Mesendoderm (in vitro differentiated cells): ENCODE data around the gene MYL6.

ENCODE experiments used
- DNase-seq: peaks from one replicate; pipeline ENCODE4 v3.0.0; 2013
- H2AK5ac ChIP-seq: 2 replicates; pipeline ENCODE4 v1.6.1; 2013; ENCODE audit warnings: low read length, inconsistent platforms
- H2BK120ac ChIP-seq: 2 replicates; pipeline ENCODE4 v1.6.1; 2013; ENCODE audit warnings: low read depth, mild to moderate bottlenecking, low read length, moderate library complexity, mixed read lengths
- H2BK15ac ChIP-seq: replicated peaks from 2 replicates; pipeline ENCODE4 v1.6.1; 2013; ENCODE audit warnings: low read depth, mild to moderate bottlenecking, moderate library complexity
- H2BK5ac ChIP-seq: 2 replicates; pipeline ENCODE4 v1.6.1; 2013; ENCODE audit warnings: low read length, inconsistent platforms
- H3K18ac ChIP-seq: 2 replicates; pipeline ENCODE4 v1.6.1; 2013; ENCODE audit warnings: mild to moderate bottlenecking, low read length, mixed read lengths
- H3K23ac ChIP-seq: one replicate; pipeline ENCODE4 v1.6.1; 2013; ENCODE audit warnings: low read length
- H3K27ac ChIP-seq: 2 replicates; pipeline ENCODE4 v1.5.1; 2013; ENCODE audit warnings: low read depth, mild to moderate bottlenecking, inconsistent platforms, low read length, moderate library complexity
- H3K27me3 ChIP-seq: 2 replicates; pipeline ENCODE4 v1.6.1; 2013; ENCODE audit warnings: low read length, control low read depth, mild to moderate bottlenecking, inconsistent platforms; ENCODE audit not compliant: insufficient read depth, poor library complexity
- H3K36me3 ChIP-seq: 2 replicates; pipeline ENCODE4 v1.6.1; 2013; ENCODE audit warnings: low read length, inconsistent platforms; ENCODE audit not compliant: control insufficient read depth, insufficient read depth
- H3K4ac ChIP-seq: one replicate; pipeline ENCODE4 v1.6.1; 2013; ENCODE audit warnings: low read depth, mild to moderate bottlenecking, low read length, moderate library complexity
- H3K4me1 ChIP-seq: 2 replicates; pipeline ENCODE4 v1.6.1; 2013; ENCODE audit warnings: low read depth, low read length, inconsistent platforms; ENCODE audit not compliant: control insufficient read depth
- H3K4me2 ChIP-seq: 2 replicates; pipeline ENCODE4 v1.6.1; 2013; ENCODE audit warnings: low read length
- H3K4me3 ChIP-seq: 2 replicates; pipeline ENCODE4 v1.5.1; 2013; ENCODE audit warnings: mild to moderate bottlenecking, low read length
- H3K56ac ChIP-seq: one replicate; pipeline ENCODE4 v1.6.1; 2013; ENCODE audit warnings: low read length
- H3K79me1 ChIP-seq: 2 replicates; pipeline ENCODE4 v1.6.1; 2013; ENCODE audit warnings: low read length, inconsistent platforms
- H3K79me2 ChIP-seq: 2 replicates; pipeline ENCODE4 v1.6.1; 2013; ENCODE audit warnings: mild to moderate bottlenecking, low read length; ENCODE audit not compliant: control insufficient read depth, insufficient read depth
- H3K9ac ChIP-seq: 2 replicates; pipeline ENCODE4 v1.6.1; 2013; ENCODE audit warnings: low read length, inconsistent platforms
- H4K5ac ChIP-seq: one replicate; pipeline ENCODE4 v1.6.1; 2013; ENCODE audit warnings: low read length
- H4K8ac ChIP-seq: one replicate; pipeline ENCODE4 v1.6.1; 2013; ENCODE audit warnings: low read depth, mild to moderate bottlenecking, control low read depth, low read length, moderate library complexity
- WGBS: extraction: QIAGEN DNeasy Blood & Tissue Kit; methylation state at CpG from one replicate; pipeline ENCODE4 v1.1.7; 2013; ENCODE audit warnings: low lambda C conversion rate, missing lambda C conversion rate; ENCODE audit not compliant: insufficient coverage; ENCODE audit errors: extremely low coverage; 5-methylcytosine and 5-hydroxymethylcytosine counted together

Gene MYL6

GRCh38 chr12:56134897-56135296, 23.3 kb upstream of the MYL6 start:
- Histone ChIP-seq H3K4me2 (no peak overlapping the region), H3K23ac (no peak overlapping the region), H3K79me1 (peaks cover 4% of the 10 kb centered on the region), H3K27me3 (no peaks in the 10 kb centered on the region), H2BK15ac (no peak overlapping the region), H3K18ac (no peak overlapping the region), H3K4ac (no peak overlapping the region), H3K79me2 (no peaks in the 10 kb centered on the region), H2AK5ac (no peak overlapping the region), H3K4me1 (no peaks in the 10 kb centered on the region), H2BK120ac (no peak overlapping the region), H3K56ac (no peak overlapping the region), H3K4me3 (no peak overlapping the region), H2BK5ac (no peak overlapping the region), H3K27ac (no peak overlapping the region), H3K9ac (no peak overlapping the region), H4K8ac (no peak overlapping the region), H3K36me3 (peaks cover 21% of the 10 kb centered on the region), H4K5ac (no peak overlapping the region)
- no peak for DNase-seq
- no CpG with 5 or more reads among the region's 6 CpGs for WGBS

DNA sequence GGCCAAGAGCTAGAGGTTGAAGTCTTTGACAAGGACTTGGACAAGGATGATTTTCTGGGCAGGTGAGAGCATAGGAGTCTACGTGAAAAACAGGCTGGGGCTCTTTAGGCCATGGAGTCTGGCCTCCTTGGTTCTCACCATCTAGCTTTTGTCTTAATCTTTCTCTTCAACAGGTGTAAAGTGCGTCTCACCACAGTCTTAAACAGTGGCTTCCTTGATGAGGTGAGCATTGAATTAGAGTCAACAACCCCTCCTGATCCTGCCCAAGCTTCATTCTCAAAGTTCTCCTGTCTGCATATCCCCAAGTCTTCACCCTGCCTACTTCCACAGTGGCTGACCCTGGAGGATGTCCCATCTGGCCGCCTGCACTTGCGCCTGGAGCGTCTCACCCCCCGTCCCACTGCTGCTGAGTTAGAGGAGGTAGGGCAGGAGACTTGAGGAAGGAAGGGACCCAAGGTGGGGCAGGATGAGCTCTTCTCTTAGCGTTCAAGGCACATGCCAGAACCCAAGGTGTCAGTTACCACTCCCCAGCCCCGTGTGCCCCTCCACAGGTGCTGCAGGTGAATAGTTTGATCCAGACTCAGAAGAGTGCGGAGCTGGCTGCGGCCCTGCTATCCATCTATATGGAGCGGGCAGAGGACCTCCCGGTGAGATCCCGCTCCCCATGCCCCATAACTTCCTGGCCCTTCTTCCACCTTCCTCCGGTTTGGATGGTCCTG, 20.1 kb upstream of the MYL6 start:
- Histone ChIP-seq H3K4me3 (no peak overlapping the region), H2BK5ac (no peak overlapping the region), H2BK120ac (no peak overlapping the region), H3K79me2 (no peaks in the 10 kb centered on the region), H3K79me1 (no peaks in the 10 kb centered on the region), H3K56ac (no peak overlapping the region), H3K9ac (no peak overlapping the region), H3K4me2 (no peak overlapping the region), H3K23ac (no peak overlapping the region), H3K36me3 (peaks cover 26% of the 10 kb centered on the region), H4K5ac (no peak overlapping the region), H3K18ac (no peak overlapping the region), H3K4me1 (no peaks in the 10 kb centered on the region), H3K4ac (no peak overlapping the region), H2BK15ac (no peak overlapping the region), H2AK5ac (no peak overlapping the region), H3K27ac (no peak overlapping the region), H4K8ac (no peak overlapping the region), H3K27me3 (no peaks in the 10 kb centered on the region)
- DNase-seq, result no peak
- no CpG with 5 or more reads among the region's 14 CpGs for WGBS

DNA sequence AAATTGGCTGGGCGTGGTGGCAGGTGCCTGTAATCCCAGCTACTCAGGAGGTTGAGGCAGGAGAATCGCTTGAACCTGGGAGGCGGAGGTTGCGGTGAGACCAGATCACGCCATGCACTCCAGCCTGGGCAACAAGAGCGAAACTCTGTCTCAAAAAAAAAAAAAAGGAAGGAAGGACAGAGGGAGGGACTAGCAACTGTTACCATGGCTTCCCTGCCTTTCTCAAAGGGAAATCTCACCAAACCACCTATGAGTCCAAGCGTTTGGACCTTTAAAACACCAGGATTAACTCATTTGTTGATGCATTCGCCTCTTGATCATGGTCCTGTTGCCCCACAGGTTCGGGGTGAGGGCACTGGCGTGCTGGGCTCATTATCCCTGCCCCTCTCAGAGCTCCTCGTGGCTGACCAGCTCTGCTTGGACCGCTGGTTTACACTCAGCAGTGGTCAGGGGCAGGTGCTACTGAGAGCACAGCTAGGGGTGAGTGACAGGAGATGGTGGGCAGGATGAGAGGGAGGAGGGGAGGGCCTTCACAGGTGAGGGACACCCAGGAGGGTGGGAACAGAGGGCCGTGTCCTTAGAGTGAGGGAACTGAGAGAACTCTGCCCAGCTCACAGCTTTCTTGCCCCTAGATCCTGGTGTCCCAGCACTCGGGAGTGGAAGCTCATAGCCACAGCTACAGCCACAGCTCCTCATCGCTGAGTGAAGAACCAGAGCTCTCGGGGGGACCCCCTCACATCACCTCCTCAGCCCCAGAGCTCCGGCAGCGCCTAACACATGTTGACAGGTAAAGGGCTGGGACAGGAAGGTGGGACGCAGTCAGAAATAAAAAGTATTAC, 16.0 kb upstream of the MYL6 start:
- no peak overlapping the region for H4K5ac ChIP-seq
- no peak overlapping the region for H3K4me3 ChIP-seq
- H3K27me3 ChIP-seq, result no peaks in the 10 kb centered on the region
- no peaks in the 10 kb centered on the region for H3K79me2 ChIP-seq
- DNase-seq, result no peak
- H3K4me2 ChIP-seq, result no peak overlapping the region
- no peak overlapping the region for H3K18ac ChIP-seq
- no peaks in the 10 kb centered on the region for H3K79me1 ChIP-seq
- no peaks in the 10 kb centered on the region for H3K4me1 ChIP-seq
- no peak overlapping the region for H3K27ac ChIP-seq
- no CpG with 5 or more reads among the region's 19 CpGs for WGBS
- H3K23ac ChIP-seq, result no peak overlapping the region
- no peak overlapping the region for H2BK5ac ChIP-seq
- no peak overlapping the region for H4K8ac ChIP-seq
- H2BK15ac ChIP-seq, result no peak overlapping the region
- H3K36me3 ChIP-seq, result peaks cover 24% of the 10 kb centered on the region
- no peak overlapping the region for H3K56ac ChIP-seq
- H2BK120ac ChIP-seq, result no peak overlapping the region
- H2AK5ac ChIP-seq, result no peak overlapping the region
- no peak overlapping the region for H3K9ac ChIP-seq
- no peak overlapping the region for H3K4ac ChIP-seq

DNA sequence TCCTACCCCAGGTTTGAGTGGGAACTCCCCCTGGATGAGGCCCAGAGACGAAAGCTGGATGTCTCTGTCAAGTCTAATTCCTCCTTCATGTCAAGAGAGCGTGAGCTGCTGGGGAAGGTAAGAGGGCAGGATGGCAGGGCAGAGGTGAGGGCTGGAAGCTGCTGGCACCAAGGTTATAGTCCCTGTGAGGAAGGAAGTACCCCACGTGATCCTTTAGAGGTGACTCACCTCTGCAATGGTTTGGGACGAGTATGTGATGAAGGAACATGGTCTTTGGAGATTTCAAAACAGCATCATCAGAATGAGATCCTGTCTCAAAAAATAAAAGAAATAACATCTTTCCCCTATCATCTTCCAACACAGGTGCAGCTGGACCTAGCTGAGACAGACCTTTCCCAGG, 14.9 kb upstream of the MYL6 start:
- Histone ChIP-seq H3K23ac (no peak overlapping the region), H4K8ac (no peak overlapping the region), H3K4ac (no peak overlapping the region), H3K4me2 (no peak overlapping the region), H4K5ac (no peak overlapping the region), H3K56ac (no peak overlapping the region), H3K27ac (no peak overlapping the region), H2AK5ac (no peak overlapping the region), H2BK5ac (no peak overlapping the region), H3K79me2 (no peaks in the 10 kb centered on the region), H2BK120ac (no peak overlapping the region), H3K36me3 (peaks cover 18% of the 10 kb centered on the region), H3K4me1 (no peaks in the 10 kb centered on the region), H3K18ac (no peak overlapping the region), H3K27me3 (no peaks in the 10 kb centered on the region), H3K9ac (no peak overlapping the region), H3K4me3 (no peak overlapping the region), H2BK15ac (no peak overlapping the region), H3K79me1 (no peaks in the 10 kb centered on the region)
- DNase-seq, result no peak
- WGBS, result no CpG with 5 or more reads among the region's 4 CpGs

DNA sequence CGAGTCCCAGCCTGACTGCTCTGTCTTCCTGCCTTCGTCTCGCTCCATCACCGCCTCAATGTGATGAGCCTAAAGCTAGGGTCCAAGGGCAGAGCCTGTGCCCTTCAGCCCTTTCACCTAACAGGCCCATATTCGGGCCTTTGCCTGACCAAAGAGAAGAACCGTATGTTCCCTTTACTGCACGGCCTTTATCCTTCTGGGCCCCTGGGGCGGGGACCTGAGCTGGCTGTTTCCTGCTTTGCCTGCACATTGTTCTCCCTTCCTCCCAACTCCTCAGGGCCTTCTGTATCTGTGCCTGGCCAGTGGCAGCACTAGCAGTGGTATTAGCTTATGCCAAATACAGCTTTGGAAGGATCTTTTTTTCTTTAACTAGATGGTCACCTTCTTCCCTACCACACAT, 14.3 kb upstream of the MYL6 start:
- Histone ChIP-seq H3K4me2 (no peak overlapping the region), H2BK5ac (no peak overlapping the region), H3K27ac (no peak overlapping the region), H4K5ac (no peak overlapping the region), H3K4me1 (no peaks in the 10 kb centered on the region), H3K79me2 (no peaks in the 10 kb centered on the region), H4K8ac (no peak overlapping the region), H3K79me1 (no peaks in the 10 kb centered on the region), H3K27me3 (no peaks in the 10 kb centered on the region), H3K36me3 (peaks cover 11% of the 10 kb centered on the region), H3K56ac (no peak overlapping the region), H3K4me3 (no peak overlapping the region), H3K9ac (no peak overlapping the region), H3K23ac (no peak overlapping the region), H2BK15ac (no peak overlapping the region), H2BK120ac (no peak overlapping the region), H3K18ac (no peak overlapping the region), H2AK5ac (no peak overlapping the region), H3K4ac (no peak overlapping the region)
- no peak for DNase-seq
- no CpG with 5 or more reads among the region's 8 CpGs for WGBS
